ENCODE data around the gene GNG4. TPM values are rescaled to one million over a fixed set of nuclear protein-coding genes. Genes with fewer than 3 reads are reported as not detected.

Gene GNG4
- 10 to 100 TPM; 16.2 to 38.3 TPM for total RNA-seq
- 100 to 1,000 TPM; 119 to 132 TPM for polyA plus RNA-seq (ENCODE audit: insufficient read length in 2 of 2)
- long read RNA-seq, donor 1, full-length matches to known transcripts: 46 of 46 reads
- long read RNA-seq, donor 1, partial matches to known transcripts: 0 of 46 reads
- long read RNA-seq, donor 1, other reads (novel, unspliced or antisense): 0 of 46 reads
- long read RNA-seq, donor 2, full-length matches to known transcripts: 24 of 24 reads
- long read RNA-seq, donor 2, partial matches to known transcripts: 0 of 24 reads
- long read RNA-seq, donor 2, other reads (novel, unspliced or antisense): 0 of 24 reads
- long read RNA-seq, donor 3, full-length matches to known transcripts: 40 of 61 reads
- long read RNA-seq, donor 3, partial matches to known transcripts: 21 of 61 reads
- long read RNA-seq, donor 3, other reads (novel, unspliced or antisense): 0 of 61 reads
- long read RNA-seq, donor 4, full-length matches to known transcripts: 1 of 1 reads
- long read RNA-seq, donor 4, partial matches to known transcripts: 0 of 1 reads
- long read RNA-seq, donor 4, other reads (novel, unspliced or antisense): 0 of 1 reads

DNA sequence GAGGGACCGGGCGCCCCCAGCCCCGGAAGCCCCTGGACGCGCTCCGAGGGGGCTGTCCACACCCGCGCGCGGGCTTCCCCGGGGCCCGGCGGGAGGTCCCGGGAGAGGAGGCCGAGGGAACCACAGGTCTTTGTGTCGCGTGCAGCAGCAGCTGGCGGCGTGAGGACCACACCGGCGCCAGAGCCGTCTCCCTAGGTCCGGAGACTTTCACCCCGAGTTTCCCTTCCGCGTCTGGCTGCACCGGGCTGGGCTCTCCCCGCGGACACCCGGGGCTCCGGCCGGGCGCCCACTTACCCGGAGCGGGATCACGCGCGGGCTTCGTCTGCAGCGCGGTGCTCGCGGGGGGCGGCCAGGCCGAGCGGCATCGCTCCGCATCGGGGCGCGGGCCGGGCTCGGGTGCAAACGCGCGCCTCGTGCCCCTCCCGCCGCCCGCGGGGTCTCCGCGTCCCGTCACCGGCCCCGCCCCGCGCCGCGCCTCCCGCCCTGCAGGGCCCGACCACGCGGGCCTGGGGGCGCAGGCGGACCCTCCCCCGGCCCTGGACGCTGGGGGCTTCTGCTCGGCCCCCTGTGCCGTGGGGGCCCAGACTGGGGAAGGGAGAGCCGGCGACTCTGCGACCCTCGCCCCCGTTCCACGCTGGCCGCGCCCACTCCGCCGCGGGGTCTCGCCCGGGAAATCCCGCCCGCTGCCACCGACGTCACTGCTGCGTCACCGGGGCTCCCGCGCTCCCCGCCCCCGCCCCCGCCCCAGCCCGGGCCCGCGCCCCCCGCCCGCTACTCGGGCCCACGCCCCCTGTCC, at the start of gene GNG4:
Gene GNG4, minus strand, starts transcription at position 417 of the 796 bp plus-strand sequence. CDS start 65,946 bp downstream, outside the sequence.
- Histone ChIP-seq H3K27ac (ENCODE audit: low read depth, low read length) (peak within 1 kb of the TSS; percentile 69), H3K27me3 (ENCODE audit: control insufficient read depth, insufficient read depth, low read length) (peaks cover 9% of the 10 kb centered on the region)

GRCh38 chr1:235697508-235697907, 47.9 kb upstream of the GNG4 start:
- Histone ChIP-seq H3K4me3 (ENCODE audit: low read depth, low read length) (no peak overlapping the region), H3K9me3 (ENCODE audit: control insufficient read depth, insufficient read depth, low read length) (no peaks in the 10 kb centered on the region), H3K4me1 (ENCODE audit: control insufficient read depth, insufficient read depth, low read length) (no peaks in the 10 kb centered on the region), H3K36me3 (ENCODE audit: control insufficient read depth, insufficient read depth, low read length) (peaks cover 16% of the 10 kb centered on the region), H3K27me3 (ENCODE audit: control insufficient read depth, insufficient read depth, low read length) (no peaks in the 10 kb centered on the region), H3K27ac (ENCODE audit: low read depth, low read length) (no peak overlapping the region)
- DNase-seq (ENCODE audit: low read depth in 4 of 6, low spot score in 6 of 6): no peak
- 90% methylated on average over 1 of the region's 2 CpGs for WGBS (ENCODE audit: insufficient coverage)

More for the DNA sequence above, at the start of gene GNG4:
- Histone ChIP-seq H3K9me3 (ENCODE audit: control insufficient read depth, insufficient read depth, low read length) (no peaks in the 10 kb centered on the region), H3K4me3 (ENCODE audit: low read depth, low read length) (peak within 1 kb of the TSS; percentile 65), H3K4me1 (ENCODE audit: control insufficient read depth, insufficient read depth, low read length) (peaks cover 36% of the 10 kb centered on the region), H3K36me3 (ENCODE audit: control insufficient read depth, insufficient read depth, low read length) (peaks cover 5% of the 10 kb centered on the region)
- peak in 5 of 6 donors; percentile 57 to 93 (median 67) for DNase-seq (ENCODE audit: low read depth in 4 of 6, low spot score in 6 of 6)
- WGBS (ENCODE audit: insufficient coverage): under 1% methylated on average over 99 of the region's 111 CpGs

GRCh38 chr1:235689356-235689755, 39.8 kb upstream of the GNG4 start:
- Histone ChIP-seq H3K4me3 (ENCODE audit: low read depth, low read length) (no peak overlapping the region), H3K27ac (ENCODE audit: low read depth, low read length) (no peak overlapping the region), H3K4me1 (ENCODE audit: control insufficient read depth, insufficient read depth, low read length) (no peaks in the 10 kb centered on the region), H3K27me3 (ENCODE audit: control insufficient read depth, insufficient read depth, low read length) (no peaks in the 10 kb centered on the region), H3K9me3 (ENCODE audit: control insufficient read depth, insufficient read depth, low read length) (no peaks in the 10 kb centered on the region), H3K36me3 (ENCODE audit: control insufficient read depth, insufficient read depth, low read length) (peaks cover 32% of the 10 kb centered on the region)
- no peak for DNase-seq (ENCODE audit: low read depth in 4 of 6, low spot score in 6 of 6)
- WGBS (ENCODE audit: insufficient coverage): no CpG with 5 or more reads among the region's 4 CpGs

DNA sequence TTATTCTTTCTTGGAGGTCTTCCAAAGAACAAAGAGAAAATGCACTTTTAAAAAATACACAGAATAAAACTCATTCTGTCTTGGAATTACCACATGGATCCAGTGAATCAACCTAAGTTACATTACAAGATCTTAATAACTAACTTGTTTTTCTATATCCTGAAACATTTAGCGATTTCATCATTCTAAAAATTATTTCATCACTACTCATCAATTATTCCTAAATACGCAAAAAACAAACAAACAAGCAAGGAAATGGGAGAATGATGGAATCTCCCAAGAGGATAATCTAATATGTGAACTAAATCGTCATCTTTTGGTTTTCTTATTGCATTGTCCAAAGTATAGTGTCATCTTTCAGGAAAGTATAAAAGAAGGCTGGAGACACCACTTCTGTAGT, 38.5 kb upstream of the GNG4 start:
- no peak overlapping the region for H3K27ac ChIP-seq (ENCODE audit: low read depth, low read length)
- no peaks in the 10 kb centered on the region for H3K9me3 ChIP-seq (ENCODE audit: control insufficient read depth, insufficient read depth, low read length)
- H3K36me3 ChIP-seq (ENCODE audit: control insufficient read depth, insufficient read depth, low read length): peaks cover 29% of the 10 kb centered on the region
- H3K27me3 ChIP-seq (ENCODE audit: control insufficient read depth, insufficient read depth, low read length): no peaks in the 10 kb centered on the region
- H3K4me3 ChIP-seq (ENCODE audit: low read depth, low read length): no peak overlapping the region
- no peak for DNase-seq (ENCODE audit: low read depth in 4 of 6, low spot score in 6 of 6)
- H3K4me1 ChIP-seq (ENCODE audit: control insufficient read depth, insufficient read depth, low read length): no peaks in the 10 kb centered on the region
- 100% methylated on average over 1 of the region's 3 CpGs for WGBS (ENCODE audit: insufficient coverage)

DNA sequence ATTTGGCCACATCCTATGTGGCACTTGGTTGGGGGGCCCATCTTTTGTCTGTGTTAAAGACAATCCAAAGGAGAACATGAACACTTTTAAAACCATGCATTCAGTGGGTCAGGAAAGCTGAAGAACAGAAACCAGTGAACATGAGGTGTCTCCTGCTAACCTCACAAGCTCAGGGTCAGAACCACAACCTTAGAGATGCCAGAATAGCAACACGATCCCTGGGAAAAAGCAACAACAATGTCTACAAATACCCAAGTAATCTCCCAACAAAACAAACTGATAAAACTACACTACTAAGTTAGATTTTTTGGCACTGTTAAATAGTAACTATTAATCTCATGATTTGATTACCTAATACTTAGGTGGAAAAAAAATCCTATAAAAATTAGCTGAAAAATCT, 34.1 kb upstream of the GNG4 start:
- WGBS (ENCODE audit: insufficient coverage): no CpG with 5 or more reads among the region's 1 CpG
- Histone ChIP-seq H3K36me3 (ENCODE audit: control insufficient read depth, insufficient read depth, low read length) (peaks cover 14% of the 10 kb centered on the region), H3K4me3 (ENCODE audit: low read depth, low read length) (no peak overlapping the region), H3K4me1 (ENCODE audit: control insufficient read depth, insufficient read depth, low read length) (no peaks in the 10 kb centered on the region), H3K9me3 (ENCODE audit: control insufficient read depth, insufficient read depth, low read length) (no peaks in the 10 kb centered on the region), H3K27me3 (ENCODE audit: control insufficient read depth, insufficient read depth, low read length) (no peaks in the 10 kb centered on the region), H3K27ac (ENCODE audit: low read depth, low read length) (no peak overlapping the region)
- DNase-seq (ENCODE audit: low read depth in 4 of 6, low spot score in 6 of 6): no peak

GRCh38 chr1:235682216-235682615, 32.6 kb upstream of the GNG4 start:
- WGBS (ENCODE audit: insufficient coverage): 95% methylated on average over 3 of the region's 3 CpGs

DNA sequence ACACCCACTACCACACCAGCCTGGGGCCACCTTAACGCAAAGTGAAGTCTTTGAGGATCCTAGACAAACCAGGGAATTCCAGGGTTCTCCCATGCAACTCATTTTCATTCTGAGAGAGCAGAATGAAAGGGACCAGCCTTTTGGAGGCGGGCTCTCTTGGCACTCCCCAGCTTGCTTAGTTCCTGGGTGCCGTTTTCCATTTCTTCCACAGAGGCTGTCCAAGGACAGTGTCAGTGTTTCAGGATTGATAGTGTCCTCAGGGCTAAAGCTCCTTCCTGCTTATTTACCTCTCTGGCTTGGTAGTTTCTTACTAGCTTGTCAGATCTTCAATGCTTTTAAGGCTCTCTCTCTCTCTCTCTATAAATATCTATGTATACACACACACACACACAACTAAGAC, 30.1 kb upstream of the GNG4 start:
- 20% methylated on average over 1 of the region's 3 CpGs for WGBS (ENCODE audit: insufficient coverage)
- H3K4me1 ChIP-seq (ENCODE audit: control insufficient read depth, insufficient read depth, low read length): no peaks in the 10 kb centered on the region
- no peaks in the 10 kb centered on the region for H3K27me3 ChIP-seq (ENCODE audit: control insufficient read depth, insufficient read depth, low read length)
- H3K4me3 ChIP-seq (ENCODE audit: low read depth, low read length): no peak overlapping the region
- H3K36me3 ChIP-seq (ENCODE audit: control insufficient read depth, insufficient read depth, low read length): peaks cover 4% of the 10 kb centered on the region
- no peak overlapping the region for H3K27ac ChIP-seq (ENCODE audit: low read depth, low read length)
- DNase-seq (ENCODE audit: low read depth in 4 of 6, low spot score in 6 of 6): peak in 2 of 6 donors; percentile 2 to 15
- H3K9me3 ChIP-seq (ENCODE audit: control insufficient read depth, insufficient read depth, low read length): no peaks in the 10 kb centered on the region

More at GRCh38 chr1:235682216-235682615, 32.6 kb upstream of the GNG4 start:
- no peak overlapping the region for H3K27ac ChIP-seq (ENCODE audit: low read depth, low read length)
- no peaks in the 10 kb centered on the region for H3K4me1 ChIP-seq (ENCODE audit: control insufficient read depth, insufficient read depth, low read length)
- H3K9me3 ChIP-seq (ENCODE audit: control insufficient read depth, insufficient read depth, low read length): no peaks in the 10 kb centered on the region
- H3K4me3 ChIP-seq (ENCODE audit: low read depth, low read length): no peak overlapping the region
- DNase-seq (ENCODE audit: low read depth in 4 of 6, low spot score in 6 of 6): no peak
- peaks cover 12% of the 10 kb centered on the region for H3K36me3 ChIP-seq (ENCODE audit: control insufficient read depth, insufficient read depth, low read length)
- no peaks in the 10 kb centered on the region for H3K27me3 ChIP-seq (ENCODE audit: control insufficient read depth, insufficient read depth, low read length)

DNA sequence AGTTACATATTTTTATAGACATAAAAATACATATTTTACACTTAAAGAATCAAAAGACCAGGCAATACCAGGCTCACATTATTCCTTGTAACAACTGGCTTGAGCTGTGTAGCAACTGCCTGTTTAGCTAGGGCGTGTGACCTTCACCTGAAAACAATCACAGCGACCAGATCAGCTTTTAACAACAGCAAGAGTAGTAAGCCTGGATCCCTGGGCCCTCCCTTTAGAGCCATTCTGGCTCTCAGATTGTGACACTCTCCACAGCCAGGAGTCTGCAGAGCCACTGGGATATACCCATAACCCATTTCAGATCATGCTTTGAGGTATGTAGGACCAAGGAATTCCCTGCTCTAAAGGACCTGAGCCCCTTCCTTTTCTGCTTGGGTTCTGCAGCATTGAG, 29.4 kb upstream of the GNG4 start:
- no peak for DNase-seq (ENCODE audit: low read depth in 4 of 6, low spot score in 6 of 6)
- Histone ChIP-seq H3K4me3 (ENCODE audit: low read depth, low read length) (no peak overlapping the region), H3K27ac (ENCODE audit: low read depth, low read length) (no peak overlapping the region), H3K27me3 (ENCODE audit: control insufficient read depth, insufficient read depth, low read length) (no peaks in the 10 kb centered on the region), H3K36me3 (ENCODE audit: control insufficient read depth, insufficient read depth, low read length) (no peaks in the 10 kb centered on the region), H3K9me3 (ENCODE audit: control insufficient read depth, insufficient read depth, low read length) (no peaks in the 10 kb centered on the region), H3K4me1 (ENCODE audit: control insufficient read depth, insufficient read depth, low read length) (no peaks in the 10 kb centered on the region)
- WGBS (ENCODE audit: insufficient coverage): 92% methylated on average over 2 of the region's 2 CpGs

DNA sequence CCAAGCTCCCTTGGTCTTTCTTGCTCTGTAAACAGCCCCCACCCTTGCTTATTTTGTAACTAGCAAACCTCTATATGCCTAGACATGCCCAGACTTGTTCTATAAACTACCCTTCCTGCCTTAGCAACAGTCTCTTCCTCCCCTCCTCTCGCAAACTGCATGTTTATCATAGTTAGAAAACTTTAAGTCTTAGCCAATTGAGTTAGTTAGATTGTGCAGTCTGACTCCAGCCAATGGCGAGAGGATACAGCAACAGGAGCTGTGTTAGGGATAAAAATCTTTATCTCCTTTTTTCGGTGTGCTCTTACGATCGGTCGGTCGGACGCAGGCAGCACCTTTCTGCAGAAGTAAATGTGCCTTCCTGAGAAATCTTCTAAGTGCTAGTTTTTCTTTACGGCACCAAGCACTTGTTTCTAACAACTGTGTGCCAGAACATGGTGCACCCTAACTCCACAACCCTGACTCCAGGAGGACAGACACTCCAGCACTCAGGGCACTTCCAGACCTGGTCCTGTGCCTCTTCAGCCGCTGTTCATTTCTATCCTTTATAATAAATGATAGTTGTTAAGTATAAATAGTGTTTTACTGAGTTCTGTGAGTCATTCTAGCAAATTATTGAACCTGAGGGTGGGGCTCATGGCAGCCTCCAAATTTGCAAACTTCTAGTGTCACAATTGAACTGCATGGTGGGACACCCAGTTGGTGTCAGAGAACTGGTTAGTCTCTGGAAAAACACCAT, 25.7 kb upstream of the GNG4 start:
- no peak overlapping the region for H3K4me3 ChIP-seq (ENCODE audit: low read depth, low read length)
- no peak overlapping the region for H3K27ac ChIP-seq (ENCODE audit: low read depth, low read length)
- H3K27me3 ChIP-seq (ENCODE audit: control insufficient read depth, insufficient read depth, low read length): no peaks in the 10 kb centered on the region
- DNase-seq (ENCODE audit: low read depth in 4 of 6, low spot score in 6 of 6): no peak
- no peaks in the 10 kb centered on the region for H3K4me1 ChIP-seq (ENCODE audit: control insufficient read depth, insufficient read depth, low read length)
- H3K9me3 ChIP-seq (ENCODE audit: control insufficient read depth, insufficient read depth, low read length): no peaks in the 10 kb centered on the region
- 99% methylated on average over 8 of the region's 10 CpGs for WGBS (ENCODE audit: insufficient coverage)
- no peaks in the 10 kb centered on the region for H3K36me3 ChIP-seq (ENCODE audit: control insufficient read depth, insufficient read depth, low read length)

Data from spinal cord (tissue), 10 donors.